GM18951 (cell line): ENCODE data around the gene GYPE.
"Not testable (repeated sequence)": the region's sequence is repeated elsewhere in the genome, so short reads cannot be mapped to it uniquely, and the experiment has no call there.

ENCODE experiments used
- POLR2A ChIP-seq: IDR thresholded peaks from 4 replicates; pipeline ENCODE4 v1.6.1; 2011; ENCODE audit warnings: mild to moderate bottlenecking; ENCODE audit not compliant: insufficient read length, insufficient read depth; ENCODE audit errors: extremely low read depth
- in situ Hi-C: fragments of 300-500 bp; cut with MboI; formaldehyde crosslinking; loops from one replicate; pipeline ENCODE4 v1.12.0; 2022; ENCODE audit warnings: low sequenced_read_pairs, mixed read lengths, inconsistent platforms; ENCODE audit not compliant: unreplicated experiment

GYPE gene

GRCh38 chr4:143905440-143905839 lies at the start of gene GYPE:
TSS of gene GYPE (minus strand) at chr4:143905559. CDS start at chr4:143905507, 52 bp downstream.
- in situ Hi-C loops, result not testable (repeated sequence)

DNA sequence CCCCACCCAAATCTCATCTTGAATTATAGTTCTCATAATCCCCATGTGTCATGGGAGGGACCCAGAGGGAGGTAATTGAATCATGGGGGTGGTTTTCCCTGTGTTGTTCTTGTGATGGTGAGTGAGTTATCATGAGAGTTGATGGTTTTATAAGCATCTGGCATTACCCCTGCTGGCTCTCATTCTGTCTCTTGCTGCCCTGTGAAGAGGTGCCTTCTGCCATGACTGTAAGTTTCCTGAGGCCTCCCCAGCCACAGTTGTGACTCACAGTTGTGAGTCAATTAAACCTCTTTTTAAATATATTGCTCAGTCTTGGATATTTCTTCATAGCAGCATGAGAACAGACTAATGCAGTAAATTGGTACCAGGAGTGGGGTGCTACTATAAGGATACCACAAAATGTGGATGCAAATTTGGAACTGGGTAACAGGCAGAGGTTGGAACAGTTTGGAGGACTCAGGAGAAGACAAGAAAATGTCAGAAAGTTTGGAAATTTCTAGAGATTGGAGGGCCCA lies 46.2 kb upstream of the GYPE start:
- in situ Hi-C loops, result not testable (repeated sequence)

DNA sequence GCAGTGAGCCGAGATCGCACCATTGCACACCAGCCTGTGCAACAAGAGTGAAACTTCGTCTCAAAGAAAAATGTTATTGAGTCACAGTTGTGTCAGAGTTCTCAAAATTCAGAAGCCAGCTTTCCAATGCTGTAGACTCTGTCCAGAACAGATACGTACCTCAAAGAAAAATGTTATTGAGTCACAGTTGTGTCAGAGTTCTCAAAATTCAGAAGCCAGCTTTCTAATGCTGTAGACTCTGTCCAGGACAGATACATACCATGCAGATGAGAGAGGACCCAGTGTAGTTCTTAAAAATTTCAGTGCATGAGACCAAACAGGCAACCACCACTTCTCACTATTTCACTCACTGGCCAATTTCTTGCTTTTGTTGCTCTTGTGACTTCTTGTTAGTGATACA lies 45.6 kb upstream of the GYPE start:
- in situ Hi-C loops, result not testable (repeated sequence)

DNA sequence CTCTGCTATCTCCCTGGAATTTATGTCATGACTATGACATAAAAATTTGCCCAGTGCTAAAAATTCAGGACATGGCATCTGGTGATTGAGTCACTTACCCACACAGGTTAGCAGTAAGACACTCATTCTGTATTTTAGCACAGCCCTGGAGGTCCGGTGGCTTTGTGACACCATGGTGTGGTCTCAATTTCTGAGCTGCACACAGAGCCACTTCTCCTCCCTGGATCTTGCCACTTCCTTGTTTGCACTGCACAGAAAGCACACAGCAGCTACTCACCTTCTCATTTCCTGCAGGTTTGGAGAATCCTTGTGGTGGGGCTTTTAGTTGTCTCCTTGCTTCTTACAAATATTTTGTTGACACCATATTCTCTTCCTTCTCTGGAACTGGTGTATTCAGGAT lies 44.8 kb upstream of the GYPE start:
- in situ Hi-C loops, result not testable (repeated sequence)

DNA sequence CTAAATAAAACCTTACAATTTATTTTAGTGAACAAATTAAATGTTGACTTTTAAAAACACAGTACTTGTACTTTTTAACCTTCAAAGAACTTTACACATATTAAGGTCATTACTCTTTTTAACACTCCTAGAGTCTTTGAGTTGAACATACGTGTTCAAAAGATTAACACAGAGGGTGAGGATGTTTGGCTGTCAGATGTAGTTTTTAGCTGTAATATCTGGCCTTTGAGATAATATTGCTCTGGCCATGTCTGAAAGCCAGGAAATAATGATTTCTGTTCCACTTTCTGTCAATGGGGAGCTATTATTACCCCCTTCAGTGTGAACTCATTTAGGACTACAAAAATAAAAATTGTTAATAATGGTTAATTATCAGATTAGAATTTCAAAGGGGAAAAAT lies 42.1 kb upstream of the GYPE start:
- in situ Hi-C loops, result not testable (repeated sequence)

DNA sequence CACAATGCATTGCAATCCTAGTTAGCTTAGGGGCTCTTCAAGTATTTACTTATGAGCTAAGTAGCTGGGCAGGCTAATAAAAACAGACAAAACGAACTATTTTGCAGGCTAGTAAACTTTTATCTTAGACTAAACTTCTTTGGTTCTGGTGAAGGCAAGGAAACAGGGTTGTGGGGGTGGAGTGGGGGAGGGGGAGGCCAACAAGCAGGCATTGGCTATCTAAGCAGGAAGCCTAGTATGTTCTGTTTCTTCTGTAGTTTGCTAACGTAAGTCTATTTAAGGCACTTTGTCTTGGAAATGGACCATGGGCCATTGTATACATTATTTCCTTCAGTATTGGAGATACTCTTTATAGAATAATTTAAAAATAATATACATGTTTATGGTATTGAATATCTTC lies 35.3 kb upstream of the GYPE start:
- in situ Hi-C loops, result not testable (repeated sequence)

DNA sequence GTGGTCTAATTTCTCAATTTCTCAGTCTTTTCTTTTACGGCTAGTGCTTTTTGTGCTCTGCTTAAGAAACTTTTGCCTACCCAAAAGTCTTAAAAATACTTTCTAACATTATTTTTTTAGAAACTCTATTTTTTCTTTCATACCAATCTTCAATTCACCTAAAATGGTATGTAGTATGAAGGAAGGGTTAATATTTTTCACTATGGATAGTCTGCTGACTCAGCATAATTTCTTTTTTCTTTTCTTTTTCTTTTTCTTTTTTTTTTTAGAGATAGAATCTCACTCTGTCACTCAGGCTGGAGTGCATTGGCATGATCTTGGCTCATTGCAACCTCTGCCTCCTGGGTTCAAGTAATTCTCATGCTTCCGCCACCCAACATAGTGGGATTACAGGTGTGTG lies 34.2 kb upstream of the GYPE start:
- in situ Hi-C loops, result no loop called here
- TF ChIP-seq POLR2A, result no peak

DNA sequence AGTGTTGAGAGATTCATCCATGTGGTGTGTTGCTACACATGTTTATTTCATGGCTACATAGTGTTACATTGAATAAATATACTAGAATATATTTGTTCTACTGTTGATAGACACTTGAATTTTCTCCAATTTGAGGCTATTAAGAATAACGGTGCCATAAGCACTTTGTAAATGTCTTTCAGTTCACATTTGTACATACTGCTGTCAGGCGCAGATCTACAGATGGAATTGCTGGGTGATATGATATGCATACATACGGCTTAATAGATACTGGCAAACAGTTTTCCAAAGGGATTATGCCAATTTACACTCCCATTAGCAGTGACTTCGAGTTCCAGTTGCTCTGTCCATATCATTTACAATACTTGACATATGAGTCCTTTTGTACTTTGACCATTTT lies 33.5 kb upstream of the GYPE start:
- in situ Hi-C loops, result not testable (repeated sequence)

DNA sequence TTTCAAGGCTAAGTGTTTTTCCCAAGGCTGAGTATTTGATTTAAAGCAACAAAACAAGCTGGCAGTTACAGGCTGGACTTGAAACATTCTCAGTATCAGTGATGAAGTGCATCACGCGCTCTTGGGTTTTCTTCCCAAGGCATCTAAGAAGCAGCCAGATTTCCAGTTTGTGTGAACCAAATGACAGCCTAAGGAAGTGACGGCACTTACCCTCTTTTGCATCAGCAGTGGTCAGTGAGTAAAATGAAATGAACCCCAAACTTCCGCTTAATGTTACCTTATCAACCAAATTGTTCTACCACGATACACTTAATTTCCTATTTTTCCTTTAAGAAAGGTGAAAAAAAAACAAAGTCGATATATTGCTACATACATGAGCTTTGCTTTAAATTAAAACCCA lies 15.8 kb upstream of the GYPE start:
- TF ChIP-seq POLR2A, result no peak
- in situ Hi-C loops, result no loop called here

GRCh38 chr4:143916485-143916884 lies 11.1 kb upstream of the GYPE start:
- in situ Hi-C loops, result not testable (repeated sequence)

DNA sequence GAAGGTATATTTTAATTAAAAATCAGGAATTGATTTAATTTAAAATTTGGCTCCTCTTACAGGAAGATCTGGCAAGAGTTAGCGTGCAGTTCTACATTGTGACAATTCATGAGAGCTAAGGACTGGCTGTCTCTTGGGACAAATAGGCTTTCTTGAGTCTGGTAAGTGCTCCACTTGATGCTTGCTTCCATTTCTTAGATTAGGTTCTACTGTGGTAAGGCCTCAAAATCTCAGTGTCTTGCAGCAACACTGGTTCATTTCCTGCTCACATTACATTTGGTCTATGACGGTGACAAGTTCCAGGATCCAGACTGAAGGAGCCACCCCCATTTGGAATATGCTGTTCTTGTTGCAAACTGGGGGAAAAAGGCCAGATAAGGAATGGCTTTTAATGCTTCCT lies 7.1 kb upstream of the GYPE start:
- in situ Hi-C loops, result not testable (repeated sequence)

GRCh38 chr4:143911528-143912417 lies 6.4 kb upstream of the GYPE start:
- in situ Hi-C loops, result not testable (repeated sequence)

GRCh38 chr4:143910906-143911305 lies 5.5 kb upstream of the GYPE start:
- in situ Hi-C loops, result not testable (repeated sequence)

More at GRCh38 chr4:143911528-143912417, 6.4 kb upstream of the GYPE start:
- peak; percentile 44 for TF ChIP-seq POLR2A

- in situ Hi-C loops, result not testable (repeated sequence)
Measured at GRCh38 chr4:143907811-143908210, 2.5 kb upstream of the GYPE start.

DNA sequence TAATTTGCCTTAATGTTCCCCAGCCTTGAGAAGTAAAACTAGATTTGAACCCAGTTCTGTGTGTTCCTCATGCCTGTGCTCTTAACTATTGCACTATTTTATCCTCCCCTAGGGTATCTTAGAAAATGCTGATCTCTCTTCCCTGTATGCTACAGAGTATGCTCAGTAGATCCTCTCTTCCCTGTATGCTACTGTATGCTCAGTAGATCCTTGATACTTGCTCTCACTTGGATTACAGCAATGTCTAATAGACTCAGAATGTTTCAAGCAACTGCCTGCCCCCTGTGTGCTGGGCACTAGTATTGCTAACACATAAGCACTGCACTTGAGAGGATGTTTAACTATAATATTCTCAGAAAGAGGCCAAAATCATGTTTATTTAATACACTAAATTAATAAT lies 928 bp downstream of the GYPE start:
- in situ Hi-C loops, result not testable (repeated sequence)

DNA sequence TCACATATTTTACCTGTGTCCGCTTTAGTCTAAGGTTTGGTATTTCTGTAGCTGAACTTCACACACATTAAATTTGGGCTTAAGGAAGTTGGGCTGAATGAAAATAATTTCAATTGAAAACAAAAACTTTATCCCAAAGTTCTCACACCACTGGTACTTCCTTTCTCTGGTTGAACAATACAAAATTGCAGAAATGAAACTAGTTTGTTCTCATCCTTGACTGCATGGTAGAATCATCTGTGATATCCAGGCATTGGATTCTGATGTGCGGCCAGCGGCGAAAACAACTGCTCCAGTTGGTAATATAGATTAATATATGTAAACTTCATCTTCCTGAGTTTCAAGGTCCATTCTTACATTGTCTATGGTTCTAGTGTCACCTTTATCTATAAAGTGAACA lies 15.0 kb downstream of the GYPE start:
- in situ Hi-C loops, result not testable (repeated sequence)

DNA sequence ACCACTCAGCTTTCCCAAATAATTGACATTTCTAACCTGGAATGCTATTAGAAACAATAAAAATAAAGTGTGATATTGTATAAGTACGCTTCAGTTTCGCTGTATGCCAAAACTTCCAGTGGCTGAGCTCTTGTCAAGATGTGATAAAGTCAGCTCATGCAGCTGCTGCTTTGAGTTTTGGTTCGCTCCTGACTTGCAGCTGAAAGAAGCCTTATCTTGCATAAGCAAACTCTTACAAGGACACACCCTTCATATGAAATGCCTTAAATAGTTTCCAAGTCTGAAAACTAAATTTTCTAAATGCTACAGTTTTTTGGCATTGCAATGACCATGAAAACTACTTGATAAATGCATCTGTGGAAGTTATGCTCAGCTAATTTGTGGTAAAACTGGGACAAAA lies 17.2 kb downstream of the GYPE start:
- in situ Hi-C loops, result not testable (repeated sequence)

DNA sequence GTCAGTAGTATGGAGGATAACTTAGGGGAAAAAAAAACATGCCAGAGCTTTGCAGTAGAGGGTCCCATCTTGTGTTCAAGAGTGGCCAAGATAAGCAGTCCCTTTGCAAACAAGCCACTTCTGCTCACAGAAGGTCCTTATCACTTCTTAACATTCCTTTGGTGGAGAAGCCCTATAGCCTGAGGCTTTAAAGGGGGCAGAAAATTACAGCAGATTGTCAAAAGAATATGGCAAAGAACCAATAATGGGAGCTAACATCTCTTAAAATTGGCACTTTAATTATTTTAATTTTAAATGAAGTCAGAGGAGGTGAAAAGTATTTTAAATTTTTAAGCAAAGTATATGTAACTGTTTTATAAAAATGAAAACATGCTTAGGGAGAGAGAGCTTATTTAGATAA lies 20.4 kb downstream of the GYPE start:
- in situ Hi-C loops, result not testable (repeated sequence)
